ENCODE measurements around the gene TPP1. TPM values are rescaled to one million over a fixed set of nuclear protein-coding genes. Genes with fewer than 3 reads are reported as not detected.

Gene TPP1
- total and polyA plus RNA-seq, 4 donors = 57.6 to 169 (median 137) TPM

DNA sequence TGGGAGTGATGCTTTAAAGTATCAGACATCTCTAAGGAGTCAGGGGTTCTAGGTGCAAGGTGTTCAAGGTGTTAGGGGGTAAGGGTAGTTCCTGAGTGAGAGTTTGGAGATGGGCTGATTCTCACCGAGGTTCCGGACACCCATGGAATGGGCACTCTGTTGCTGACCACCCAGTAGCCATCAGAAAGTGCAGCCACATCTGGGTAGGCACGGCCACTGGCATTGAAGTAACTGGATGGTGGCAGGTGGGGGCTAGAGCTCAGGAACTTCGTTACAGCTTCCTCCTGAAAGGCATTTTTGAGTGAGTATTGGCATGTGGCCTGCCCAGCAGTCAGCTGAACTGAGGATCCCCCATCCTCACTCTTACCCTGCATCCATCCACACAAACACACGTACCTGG is 4.2 kb downstream of the TPP1 start:
- 94 to 95% methylated on average over 5 of the region's 5 CpGs for WGBS, 2 donors
- TF ChIP-seq, protein P1, sequence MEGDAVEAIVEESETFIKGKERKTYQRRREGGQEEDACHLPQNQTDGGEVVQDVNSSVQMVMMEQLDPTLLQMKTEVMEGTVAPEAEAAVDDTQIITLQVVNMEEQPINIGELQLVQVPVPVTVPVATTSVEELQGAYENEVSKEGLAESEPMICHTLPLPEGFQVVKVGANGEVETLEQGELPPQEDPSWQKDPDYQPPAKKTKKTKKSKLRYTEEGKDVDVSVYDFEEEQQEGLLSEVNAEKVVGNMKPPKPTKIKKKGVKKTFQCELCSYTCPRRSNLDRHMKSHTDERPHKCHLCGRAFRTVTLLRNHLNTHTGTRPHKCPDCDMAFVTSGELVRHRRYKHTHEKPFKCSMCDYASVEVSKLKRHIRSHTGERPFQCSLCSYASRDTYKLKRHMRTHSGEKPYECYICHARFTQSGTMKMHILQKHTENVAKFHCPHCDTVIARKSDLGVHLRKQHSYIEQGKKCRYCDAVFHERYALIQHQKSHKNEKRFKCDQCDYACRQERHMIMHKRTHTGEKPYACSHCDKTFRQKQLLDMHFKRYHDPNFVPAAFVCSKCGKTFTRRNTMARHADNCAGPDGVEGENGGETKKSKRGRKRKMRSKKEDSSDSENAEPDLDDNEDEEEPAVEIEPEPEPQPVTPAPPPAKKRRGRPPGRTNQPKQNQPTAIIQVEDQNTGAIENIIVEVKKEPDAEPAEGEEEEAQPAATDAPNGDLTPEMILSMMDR (IDR thresholded peaks at IDR 0.05; ENCODE audit: control extremely low read depth, extremely low read depth) = no peak
- ATAC-seq (ENCODE audit: insufficient read depth, low FRiP score) = no peak
- no peaks in the 10 kb centered on the region for H3K27me3 ChIP-seq (ENCODE audit: control insufficient read depth in 3 of 3, insufficient read depth in 3 of 3, low read length in 2 of 3)
- DNase-seq = no peak
- H3K36me3 ChIP-seq (ENCODE audit: control insufficient read depth in 4 of 4, insufficient read depth in 4 of 4, low read length in 4 of 4) = peaks cover 5 to 36% (median 11%) of the 10 kb centered on the region in 4 donors
- H3K27ac ChIP-seq (ENCODE audit: low read depth in 1 of 2, low read length in 1 of 2) = no peak overlapping the region
- no peak overlapping the region for H3K9ac ChIP-seq (ENCODE audit: insufficient read depth in 1 of 2, low read length in 2 of 2)
- no peaks in the 10 kb centered on the region for H3K9me3 ChIP-seq (ENCODE audit: control insufficient read depth in 4 of 4, insufficient read depth in 3 of 4, low read length in 3 of 4)
- no peak overlapping the region for H3K4me3 ChIP-seq
- peaks cover 6 to 39% (median 16%) of the 10 kb centered on the region in 5 donors for H3K4me1 ChIP-seq (ENCODE audit: control insufficient read depth in 5 of 5, insufficient read depth in 5 of 5, low read length in 5 of 5)

DNA sequence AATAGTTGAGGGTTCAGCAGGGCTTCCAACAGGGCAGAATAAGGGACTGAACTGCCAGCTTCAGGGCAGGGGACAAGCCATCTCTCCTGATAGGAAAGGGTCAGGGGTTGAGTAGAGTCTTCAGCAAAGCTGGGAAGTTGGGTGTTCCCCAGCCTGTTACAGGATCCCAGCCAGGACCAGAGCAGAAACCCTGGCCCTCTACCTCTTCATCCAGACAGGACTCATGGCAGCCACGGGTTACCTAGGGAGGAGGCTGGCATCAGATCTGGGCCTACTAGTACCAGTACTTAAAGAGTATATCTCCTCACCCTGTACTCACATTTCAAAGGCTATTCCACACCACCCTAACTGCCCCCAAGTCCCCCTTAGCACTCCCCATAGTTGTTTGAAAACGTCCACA is 4.8 kb downstream of the TPP1 start:
- ATAC-seq (ENCODE audit: insufficient read depth, low FRiP score) = no peak
- no peaks in the 10 kb centered on the region for H3K27me3 ChIP-seq (ENCODE audit: control insufficient read depth in 3 of 3, insufficient read depth in 3 of 3, low read length in 2 of 3)
- DNase-seq = peak in 1 of 3 donors; percentile 1
- H3K4me1 ChIP-seq (ENCODE audit: control insufficient read depth in 5 of 5, insufficient read depth in 5 of 5, low read length in 5 of 5) = peaks cover 6 to 35% (median 16%) of the 10 kb centered on the region in 5 donors
- no peak overlapping the region for H3K27ac ChIP-seq (ENCODE audit: low read depth in 1 of 2, low read length in 1 of 2)
- no peak overlapping the region for H3K4me3 ChIP-seq
- 81 to 93% methylated on average over 2 of the region's 2 CpGs for WGBS, 2 donors
- H3K36me3 ChIP-seq (ENCODE audit: control insufficient read depth in 4 of 4, insufficient read depth in 4 of 4, low read length in 4 of 4) = peaks cover 5 to 42% (median 17%) of the 10 kb centered on the region in 4 donors
- no peaks in the 10 kb centered on the region for H3K9me3 ChIP-seq (ENCODE audit: control insufficient read depth in 4 of 4, insufficient read depth in 3 of 4, low read length in 3 of 4)
- TF ChIP-seq, protein P1 (IDR thresholded peaks at IDR 0.05; ENCODE audit: control extremely low read depth, extremely low read depth) = no peak
- no peak overlapping the region for H3K9ac ChIP-seq (ENCODE audit: insufficient read depth in 1 of 2, low read length in 2 of 2)

DNA sequence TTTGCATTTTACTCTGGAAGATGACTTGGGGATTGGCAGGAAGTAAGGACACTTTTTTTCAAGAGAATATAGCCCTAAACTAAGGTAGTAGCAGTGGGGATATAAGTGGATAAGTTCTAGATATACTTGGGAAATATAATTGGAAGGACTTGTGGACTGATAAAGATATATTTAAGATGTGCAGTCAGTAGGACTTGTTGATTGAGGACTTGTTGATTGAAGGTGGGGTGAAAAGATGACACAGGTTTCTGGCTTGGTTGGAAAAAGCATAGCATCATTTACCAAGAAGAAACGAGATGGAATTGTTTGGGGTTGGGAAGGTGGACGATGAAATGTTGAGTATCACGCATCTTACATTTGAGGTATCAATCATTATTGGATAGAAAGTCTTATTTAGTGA is 5.7 kb downstream of the TPP1 start:
- H3K27ac ChIP-seq (ENCODE audit: low read depth in 1 of 2, low read length in 1 of 2) = no peak overlapping the region
- peaks cover 14 to 51% (median 26%) of the 10 kb centered on the region in 4 donors for H3K36me3 ChIP-seq (ENCODE audit: control insufficient read depth in 4 of 4, insufficient read depth in 4 of 4, low read length in 4 of 4)
- TF ChIP-seq, protein P1 (IDR thresholded peaks at IDR 0.05; ENCODE audit: control extremely low read depth, extremely low read depth) = no peak
- no peak for DNase-seq
- no peak for ATAC-seq (ENCODE audit: insufficient read depth, low FRiP score)
- H3K9ac ChIP-seq (ENCODE audit: insufficient read depth in 1 of 2, low read length in 2 of 2) = peak overlapping the region in 1 of 2 donors; percentile 95
- H3K4me3 ChIP-seq = no peak overlapping the region
- H3K9me3 ChIP-seq (ENCODE audit: control insufficient read depth in 4 of 4, insufficient read depth in 3 of 4, low read length in 3 of 4) = no peaks in the 10 kb centered on the region
- H3K4me1 ChIP-seq (ENCODE audit: control insufficient read depth in 5 of 5, insufficient read depth in 5 of 5, low read length in 5 of 5) = peaks cover 5 to 28% (median 14%) of the 10 kb centered on the region in 5 donors
- H3K27me3 ChIP-seq (ENCODE audit: control insufficient read depth in 3 of 3, insufficient read depth in 3 of 3, low read length in 2 of 3) = no peaks in the 10 kb centered on the region
- 95 to 97% methylated on average over 3 of the region's 3 CpGs for WGBS, 2 donors

Data from lung (tissue), 12 donors.